Measurements from ENCODE around the gene ATP5PF. TPM values are rescaled to one million over a fixed set of nuclear protein-coding genes. Genes with fewer than 3 reads are reported as not detected.

The ATP5PF gene
- total RNA-seq, 2 donors from 2014 or later = 27.8 to 44.0 TPM

DNA sequence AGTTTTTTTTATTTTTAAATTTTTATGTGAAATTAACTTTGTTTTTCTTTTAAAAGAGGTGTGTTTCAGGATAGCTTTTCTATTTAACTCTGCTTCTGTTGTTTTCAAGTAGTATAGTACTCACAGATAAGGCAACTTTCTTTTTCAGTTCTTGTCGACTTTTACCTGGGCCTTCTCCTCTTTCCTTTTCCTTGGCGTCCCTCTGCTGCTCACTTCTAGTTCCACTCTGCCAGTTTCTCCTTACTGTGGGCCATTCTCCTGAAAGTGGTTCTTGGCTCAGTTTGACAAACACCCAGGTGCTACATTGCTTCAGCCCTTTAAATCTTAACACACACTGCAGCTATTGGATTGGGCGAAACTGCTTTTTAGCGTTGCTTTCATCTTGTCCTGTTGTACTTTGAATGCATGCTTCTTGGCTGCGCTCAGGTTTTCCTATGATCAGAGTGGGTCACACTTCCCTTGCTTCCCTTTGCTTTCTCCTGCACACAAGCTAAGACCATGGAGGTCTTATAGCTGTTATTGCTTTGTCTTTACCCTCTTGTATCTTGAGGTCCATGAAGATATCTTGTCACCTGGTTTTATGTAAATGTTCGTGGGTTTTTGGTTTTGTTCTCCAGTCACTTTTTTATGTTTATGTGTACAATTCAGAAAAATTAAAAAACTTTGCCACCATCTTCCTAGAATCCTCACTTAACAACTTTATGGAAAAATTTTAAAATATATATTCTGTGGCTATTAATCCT lies 21.7 kb upstream of the ATP5PF start:
- Histone ChIP-seq H3K27me3 (replicated peaks; ENCODE audit: insufficient read depth) (no peaks in the 10 kb centered on the region), H3K36me3 (peaks cover 26% of the 10 kb centered on the region), H3K4me1 (ENCODE audit: control insufficient read depth in 1 of 2, low read depth in 2 of 2) (peaks cover 3 to 12% of the 10 kb centered on the region in 2 donors), H3K9me3 (no peaks in the 10 kb centered on the region), H3K27ac (no peak overlapping the region), H3K4me3 (peak overlapping the region; percentile 14)
- TF ChIP-seq, protein P1, sequence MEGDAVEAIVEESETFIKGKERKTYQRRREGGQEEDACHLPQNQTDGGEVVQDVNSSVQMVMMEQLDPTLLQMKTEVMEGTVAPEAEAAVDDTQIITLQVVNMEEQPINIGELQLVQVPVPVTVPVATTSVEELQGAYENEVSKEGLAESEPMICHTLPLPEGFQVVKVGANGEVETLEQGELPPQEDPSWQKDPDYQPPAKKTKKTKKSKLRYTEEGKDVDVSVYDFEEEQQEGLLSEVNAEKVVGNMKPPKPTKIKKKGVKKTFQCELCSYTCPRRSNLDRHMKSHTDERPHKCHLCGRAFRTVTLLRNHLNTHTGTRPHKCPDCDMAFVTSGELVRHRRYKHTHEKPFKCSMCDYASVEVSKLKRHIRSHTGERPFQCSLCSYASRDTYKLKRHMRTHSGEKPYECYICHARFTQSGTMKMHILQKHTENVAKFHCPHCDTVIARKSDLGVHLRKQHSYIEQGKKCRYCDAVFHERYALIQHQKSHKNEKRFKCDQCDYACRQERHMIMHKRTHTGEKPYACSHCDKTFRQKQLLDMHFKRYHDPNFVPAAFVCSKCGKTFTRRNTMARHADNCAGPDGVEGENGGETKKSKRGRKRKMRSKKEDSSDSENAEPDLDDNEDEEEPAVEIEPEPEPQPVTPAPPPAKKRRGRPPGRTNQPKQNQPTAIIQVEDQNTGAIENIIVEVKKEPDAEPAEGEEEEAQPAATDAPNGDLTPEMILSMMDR (IDR thresholded peaks at IDR 0.05) = no peak
- ATAC-seq (ENCODE audit: insufficient number of reproducible peaks, low FRiP score, low read depth) (no peak), DNase-seq (ENCODE audit: low spot score) (no peak)

DNA sequence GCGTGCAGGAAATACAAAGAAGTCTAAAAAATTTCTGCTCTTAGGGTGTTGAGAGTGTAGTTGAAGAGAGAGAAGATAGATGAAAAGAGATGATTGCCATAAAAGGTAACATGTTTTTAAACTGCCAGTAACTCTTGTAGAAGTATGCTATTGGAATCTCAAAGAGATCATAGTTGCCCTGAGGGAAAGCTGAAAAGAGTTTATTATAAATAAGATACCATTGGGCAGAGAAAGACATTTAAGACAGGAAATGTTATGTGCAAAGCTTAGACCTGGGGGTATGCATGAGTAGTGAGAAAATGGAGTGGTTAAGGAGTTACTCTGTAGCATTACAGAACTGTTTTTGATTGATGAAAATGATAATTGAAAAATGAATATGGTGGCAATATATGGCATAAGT lies 17.7 kb upstream of the ATP5PF start:
- TF ChIP-seq, protein P1 (IDR thresholded peaks at IDR 0.05) = no peak
- Histone ChIP-seq H3K9me3 (no peaks in the 10 kb centered on the region), H3K36me3 (peaks cover 21% of the 10 kb centered on the region), H3K4me1 (ENCODE audit: control insufficient read depth in 1 of 2, low read depth in 2 of 2) (peaks cover 3 to 6% of the 10 kb centered on the region in 2 donors), H3K27ac (no peak overlapping the region), H3K4me3 (no peak overlapping the region), H3K27me3 (replicated peaks; ENCODE audit: insufficient read depth) (no peaks in the 10 kb centered on the region)
- DNase-seq (ENCODE audit: low spot score) = no peak
- ATAC-seq (ENCODE audit: insufficient number of reproducible peaks, low FRiP score, low read depth) = no peak

DNA sequence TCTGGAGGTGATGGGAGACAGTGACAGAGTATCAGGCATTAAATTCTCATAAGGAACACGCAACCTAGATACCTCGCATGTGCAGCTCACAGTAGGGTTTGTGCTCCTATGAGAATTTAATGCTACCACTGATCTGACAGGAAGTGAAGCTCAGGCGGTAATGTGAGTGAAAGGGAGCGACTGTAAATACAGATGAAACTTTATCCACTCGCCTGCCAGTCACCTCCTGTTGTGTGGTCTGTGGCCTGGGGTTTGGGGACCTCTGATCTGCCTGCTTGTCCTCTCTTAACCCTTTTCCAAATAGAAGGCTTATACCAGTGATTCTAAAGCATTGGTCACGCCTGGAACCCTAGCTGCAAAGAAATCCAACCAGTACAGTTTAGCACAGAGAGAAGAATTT lies 15.4 kb upstream of the ATP5PF start:
- H3K4me3 ChIP-seq = no peak overlapping the region
- H3K27ac ChIP-seq = no peak overlapping the region
- H3K9me3 ChIP-seq = no peaks in the 10 kb centered on the region
- ATAC-seq (ENCODE audit: insufficient number of reproducible peaks, low FRiP score, low read depth) = no peak
- no peak for DNase-seq (ENCODE audit: low spot score)
- no peaks in the 10 kb centered on the region for H3K4me1 ChIP-seq (ENCODE audit: control insufficient read depth in 1 of 2, low read depth in 2 of 2)
- H3K27me3 ChIP-seq (replicated peaks; ENCODE audit: insufficient read depth) = no peaks in the 10 kb centered on the region
- TF ChIP-seq, protein P1 (IDR thresholded peaks at IDR 0.05) = no peak
- H3K36me3 ChIP-seq = peaks cover 24% of the 10 kb centered on the region

DNA sequence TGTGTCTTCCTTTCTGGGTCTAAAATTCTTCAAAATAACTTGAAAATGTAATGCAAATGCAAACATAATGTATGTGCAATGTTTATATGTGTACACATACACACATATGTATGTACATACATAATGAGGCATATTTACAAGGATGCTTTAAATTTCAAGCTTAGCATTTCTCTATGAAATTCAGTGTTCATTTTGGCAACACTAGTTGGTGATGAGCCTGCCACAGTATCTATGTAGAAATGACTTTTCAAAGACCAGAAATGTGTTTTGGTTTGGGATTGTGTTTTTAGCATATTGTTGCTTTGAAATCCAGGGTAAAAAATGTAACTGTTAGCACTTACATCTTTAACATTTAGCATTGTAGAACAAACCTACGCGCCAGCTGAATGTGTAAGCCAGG lies 10.2 kb upstream of the ATP5PF start:
- ATAC-seq (ENCODE audit: insufficient number of reproducible peaks, low FRiP score, low read depth) (no peak), DNase-seq (ENCODE audit: low spot score) (no peak)
- H3K36me3 ChIP-seq = peaks cover 17% of the 10 kb centered on the region
- no peak overlapping the region for H3K27ac ChIP-seq
- H3K9me3 ChIP-seq = no peaks in the 10 kb centered on the region
- no peak overlapping the region for H3K4me3 ChIP-seq
- H3K27me3 ChIP-seq (replicated peaks; ENCODE audit: insufficient read depth) = no peaks in the 10 kb centered on the region
- H3K4me1 ChIP-seq (ENCODE audit: control insufficient read depth in 1 of 2, low read depth in 2 of 2) = no peaks in the 10 kb centered on the region
- TF ChIP-seq, protein P1 (IDR thresholded peaks at IDR 0.05) = no peak

DNA sequence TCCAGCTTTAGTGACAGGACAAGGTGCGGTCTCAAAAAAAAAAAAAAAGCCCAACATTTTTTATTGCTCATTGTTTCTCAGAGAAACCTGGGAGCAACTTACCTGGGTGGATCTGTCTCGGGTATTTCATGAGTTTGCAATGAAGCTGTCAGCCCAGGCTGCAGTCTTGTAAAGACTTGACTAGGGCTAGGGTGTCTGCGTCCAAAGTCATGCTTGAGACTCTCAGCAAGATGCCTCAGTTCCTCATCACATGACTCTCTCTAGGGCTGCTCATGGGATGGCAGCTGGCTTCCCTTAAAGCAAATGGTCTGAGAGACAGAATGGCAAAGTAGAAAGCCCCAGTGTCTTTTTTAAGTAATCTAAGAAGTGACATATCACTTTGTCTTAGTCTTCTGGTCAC lies 8.2 kb upstream of the ATP5PF start:
- Histone ChIP-seq H3K27me3 (replicated peaks; ENCODE audit: insufficient read depth) (no peaks in the 10 kb centered on the region), H3K36me3 (peaks cover 9% of the 10 kb centered on the region), H3K9me3 (no peaks in the 10 kb centered on the region), H3K27ac (no peak overlapping the region), H3K4me1 (ENCODE audit: control insufficient read depth in 1 of 2, low read depth in 2 of 2) (no peaks in the 10 kb centered on the region), H3K4me3 (no peak overlapping the region)
- no peak for DNase-seq (ENCODE audit: low spot score)
- TF ChIP-seq, protein P1 (IDR thresholded peaks at IDR 0.05) = no peak
- no peak for ATAC-seq (ENCODE audit: insufficient number of reproducible peaks, low FRiP score, low read depth)

All from thoracic aorta (tissue), 2 donors.